GM23248 (cell line): ENCODE measurements around the gene MAP6.

ENCODE experiments used
- EZH2 ChIP-seq: fragments of 200-600 bp; sonication (generic); IDR thresholded peaks from 2 replicates; pipeline ENCODE4 v1.6.1; 2018; ENCODE audit warnings: antibody characterized with exemption, mild to moderate bottlenecking; ENCODE audit not compliant: insufficient read depth, poor library complexity, severe bottlenecking
- EZH2phosphoT487 ChIP-seq: fragments of 200-600 bp; sonication (generic); IDR thresholded peaks from 2 replicates; pipeline ENCODE4 v1.6.1; 2018; ENCODE audit warnings: antibody characterized with exemption, moderate library complexity, mild to moderate bottlenecking, low read depth; ENCODE audit not compliant: insufficient read depth

- TF ChIP-seq EZH2 (no peak), EZH2phosphoT487 (no peak)
Measured at GRCh38 chr11:75588051-75588481, 80.8 kb downstream of the MAP6 start.
